ENCODE results near the gene GYPA. TPM values are rescaled to one million over a fixed set of nuclear protein-coding genes. Genes with fewer than 3 reads are reported as not detected.

GYPA gene
- polyA plus RNA-seq, 1 donor from 2014 or later = 1.1 TPM

GRCh38 chr4:144185086-144185485 lies 44.6 kb upstream of the GYPA start:
- TF ChIP-seq SMC3 (conservative IDR thresholded peaks at IDR 0.05; ENCODE audit: poor library complexity) (no peak), CTCF (IDR thresholded peaks at IDR 0.05; ENCODE audit: poor library complexity, severe bottlenecking) (no peak), RAD21 (conservative IDR thresholded peaks at IDR 0.05) (no peak), POLR2AphosphoS5 (IDR thresholded peaks at IDR 0.05) (no peak), TAF1 (IDR thresholded peaks at IDR 0.05; ENCODE audit: low read depth) (no peak), MXI1 (conservative IDR thresholded peaks at IDR 0.05; ENCODE audit: poor library complexity, severe bottlenecking) (no peak), EP300 (conservative IDR thresholded peaks at IDR 0.05; ENCODE audit: poor library complexity, severe bottlenecking) (no peak), EZH2 (IDR thresholded peaks at IDR 0.05; ENCODE audit: borderline replicate concordance, insufficient read depth, low read length, poor library complexity, severe bottlenecking) (no peak)
- TF ChIP-seq, protein P1, sequence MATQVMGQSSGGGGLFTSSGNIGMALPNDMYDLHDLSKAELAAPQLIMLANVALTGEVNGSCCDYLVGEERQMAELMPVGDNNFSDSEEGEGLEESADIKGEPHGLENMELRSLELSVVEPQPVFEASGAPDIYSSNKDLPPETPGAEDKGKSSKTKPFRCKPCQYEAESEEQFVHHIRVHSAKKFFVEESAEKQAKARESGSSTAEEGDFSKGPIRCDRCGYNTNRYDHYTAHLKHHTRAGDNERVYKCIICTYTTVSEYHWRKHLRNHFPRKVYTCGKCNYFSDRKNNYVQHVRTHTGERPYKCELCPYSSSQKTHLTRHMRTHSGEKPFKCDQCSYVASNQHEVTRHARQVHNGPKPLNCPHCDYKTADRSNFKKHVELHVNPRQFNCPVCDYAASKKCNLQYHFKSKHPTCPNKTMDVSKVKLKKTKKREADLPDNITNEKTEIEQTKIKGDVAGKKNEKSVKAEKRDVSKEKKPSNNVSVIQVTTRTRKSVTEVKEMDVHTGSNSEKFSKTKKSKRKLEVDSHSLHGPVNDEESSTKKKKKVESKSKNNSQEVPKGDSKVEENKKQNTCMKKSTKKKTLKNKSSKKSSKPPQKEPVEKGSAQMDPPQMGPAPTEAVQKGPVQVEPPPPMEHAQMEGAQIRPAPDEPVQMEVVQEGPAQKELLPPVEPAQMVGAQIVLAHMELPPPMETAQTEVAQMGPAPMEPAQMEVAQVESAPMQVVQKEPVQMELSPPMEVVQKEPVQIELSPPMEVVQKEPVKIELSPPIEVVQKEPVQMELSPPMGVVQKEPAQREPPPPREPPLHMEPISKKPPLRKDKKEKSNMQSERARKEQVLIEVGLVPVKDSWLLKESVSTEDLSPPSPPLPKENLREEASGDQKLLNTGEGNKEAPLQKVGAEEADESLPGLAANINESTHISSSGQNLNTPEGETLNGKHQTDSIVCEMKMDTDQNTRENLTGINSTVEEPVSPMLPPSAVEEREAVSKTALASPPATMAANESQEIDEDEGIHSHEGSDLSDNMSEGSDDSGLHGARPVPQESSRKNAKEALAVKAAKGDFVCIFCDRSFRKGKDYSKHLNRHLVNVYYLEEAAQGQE (IDR thresholded peaks at IDR 0.05; ENCODE audit: borderline replicate concordance) = no peak
- no peaks in the 10 kb centered on the region for H3K36me3 ChIP-seq (ENCODE audit: insufficient read depth, low read length)
- H3K9ac ChIP-seq (ENCODE audit: low read length) = no peak overlapping the region
- H2AFZ ChIP-seq (ENCODE audit: low read depth, low read length) = no peak overlapping the region
- no peaks in the 10 kb centered on the region for H3K9me3 ChIP-seq (ENCODE audit: low read length)
- H4K20me1 ChIP-seq (ENCODE audit: insufficient read depth) = no peaks in the 10 kb centered on the region
- no peak overlapping the region for H3K27ac ChIP-seq (ENCODE audit: low read length)
- no peak overlapping the region for H3K4me3 ChIP-seq (ENCODE audit: low read length)
- H3K4me2 ChIP-seq (ENCODE audit: low read length) = no peak overlapping the region
- H3F3A ChIP-seq (ENCODE audit: insufficient read depth, low read length, poor library complexity, severe bottlenecking) = no peaks in the 10 kb centered on the region
- H3K79me2 ChIP-seq (replicated peaks; ENCODE audit: insufficient read depth, low read length) = no peaks in the 10 kb centered on the region
- no peaks in the 10 kb centered on the region for H3K9me2 ChIP-seq (ENCODE audit: insufficient read depth, low read length)
- H3K27me3 ChIP-seq (ENCODE audit: insufficient read depth, low read depth, low read length) = no peaks in the 10 kb centered on the region

GRCh38 chr4:144183165-144183564 lies 42.6 kb upstream of the GYPA start:
- no peak for TF ChIP-seq EP300 (conservative IDR thresholded peaks at IDR 0.05; ENCODE audit: poor library complexity, severe bottlenecking)
- TF ChIP-seq EZH2 (IDR thresholded peaks at IDR 0.05; ENCODE audit: borderline replicate concordance, insufficient read depth, low read length, poor library complexity, severe bottlenecking) = no peak
- TF ChIP-seq POLR2AphosphoS5 (IDR thresholded peaks at IDR 0.05) = no peak
- TF ChIP-seq, protein P1 (IDR thresholded peaks at IDR 0.05; ENCODE audit: borderline replicate concordance) = no peak
- no peak for TF ChIP-seq MXI1 (conservative IDR thresholded peaks at IDR 0.05; ENCODE audit: poor library complexity, severe bottlenecking)
- TF ChIP-seq RAD21 (conservative IDR thresholded peaks at IDR 0.05) = no peak
- no peak for TF ChIP-seq CTCF (IDR thresholded peaks at IDR 0.05; ENCODE audit: poor library complexity, severe bottlenecking)
- no peak for TF ChIP-seq SMC3 (conservative IDR thresholded peaks at IDR 0.05; ENCODE audit: poor library complexity)
- TF ChIP-seq TAF1 (IDR thresholded peaks at IDR 0.05; ENCODE audit: low read depth) = no peak
- H3K9me2 ChIP-seq (ENCODE audit: insufficient read depth, low read length) = no peaks in the 10 kb centered on the region
- H3K9me3 ChIP-seq (ENCODE audit: low read length) = no peaks in the 10 kb centered on the region
- H3K9ac ChIP-seq (ENCODE audit: low read length) = no peak overlapping the region
- H3K27ac ChIP-seq (ENCODE audit: low read length) = no peak overlapping the region
- H3F3A ChIP-seq (ENCODE audit: insufficient read depth, low read length, poor library complexity, severe bottlenecking) = no peaks in the 10 kb centered on the region
- H3K27me3 ChIP-seq (ENCODE audit: insufficient read depth, low read depth, low read length) = no peaks in the 10 kb centered on the region
- H4K20me1 ChIP-seq (ENCODE audit: insufficient read depth) = no peaks in the 10 kb centered on the region
- no peaks in the 10 kb centered on the region for H3K79me2 ChIP-seq (replicated peaks; ENCODE audit: insufficient read depth, low read length)
- H2AFZ ChIP-seq (ENCODE audit: low read depth, low read length) = no peak overlapping the region
- no peak overlapping the region for H3K4me3 ChIP-seq (ENCODE audit: low read length)
- no peaks in the 10 kb centered on the region for H3K36me3 ChIP-seq (ENCODE audit: insufficient read depth, low read length)
- H3K4me2 ChIP-seq (ENCODE audit: low read length) = no peak overlapping the region
